ENCODE results near the gene DMAC1. TPM values are rescaled to one million over a fixed set of nuclear protein-coding genes. Genes with fewer than 3 reads are reported as not detected.

DMAC1 gene
- total RNA-seq, 1 donor from 2014 or later: 44.0 TPM

GRCh38 chr9:7819984-7820383, 20.4 kb upstream of the DMAC1 start:
- Histone ChIP-seq H3K27ac (ENCODE audit: low read depth, low read length) (no peak overlapping the region), H3K9ac (ENCODE audit: low read length) (no peak overlapping the region), H3K4me1 (ENCODE audit: insufficient read depth, low read length) (no peaks in the 10 kb centered on the region), H3K4me2 (ENCODE audit: low read length) (no peak overlapping the region), H2AFZ (ENCODE audit: low read depth, low read length) (no peak overlapping the region), H3K9me3 (ENCODE audit: insufficient read depth, low read depth, low read length) (no peaks in the 10 kb centered on the region), H3K36me3 (ENCODE audit: insufficient read depth, low read length) (no peaks in the 10 kb centered on the region), H3K4me3 (ENCODE audit: insufficient read depth, low read depth, low read length) (no peak overlapping the region), H3K27me3 (ENCODE audit: insufficient read depth, low read length) (no peaks in the 10 kb centered on the region), H3K79me2 (ENCODE audit: insufficient read depth, low read length) (no peaks in the 10 kb centered on the region), H4K20me1 (ENCODE audit: insufficient read depth, low read length) (no peaks in the 10 kb centered on the region)
- H3K9me3 Mint-ChIP-seq (ENCODE audit: unreplicated experiment): no peaks in the 10 kb centered on the region
- no peak overlapping the region for H3K4me3 Mint-ChIP-seq (ENCODE audit: unreplicated experiment)
- no peak overlapping the region for H3K27ac Mint-ChIP-seq (ENCODE audit: unreplicated experiment)
- no peaks in the 10 kb centered on the region for H3K4me1 Mint-ChIP-seq (ENCODE audit: low read depth, unreplicated experiment)
- FAIRE-seq (no peak), DNase-seq (ENCODE audit: low read depth) (no peak)
- TF ChIP-seq EZH2 (IDR thresholded peaks at IDR 0.05; ENCODE audit: insufficient read depth, low read length) (no peak), CTCF (IDR thresholded peaks at IDR 0.05; ENCODE audit: insufficient read depth, low read depth, low read length) (no peak)
- H3K27me3 Mint-ChIP-seq (ENCODE audit: low read depth, unreplicated experiment): no peaks in the 10 kb centered on the region
- no peaks in the 10 kb centered on the region for H3K36me3 Mint-ChIP-seq (ENCODE audit: low read depth, unreplicated experiment)

GRCh38 chr9:7816021-7816420, 16.4 kb upstream of the DMAC1 start:
- H4K20me1 ChIP-seq (ENCODE audit: insufficient read depth, low read length): no peaks in the 10 kb centered on the region
- Mint-ChIP-seq H3K36me3 (ENCODE audit: low read depth, unreplicated experiment) (no peaks in the 10 kb centered on the region), H3K4me3 (ENCODE audit: unreplicated experiment) (no peak overlapping the region), H3K4me1 (ENCODE audit: low read depth, unreplicated experiment) (no peaks in the 10 kb centered on the region), H3K27me3 (ENCODE audit: low read depth, unreplicated experiment) (no peaks in the 10 kb centered on the region), H3K27ac (ENCODE audit: unreplicated experiment) (no peak overlapping the region), H3K9me3 (ENCODE audit: unreplicated experiment) (no peaks in the 10 kb centered on the region)
- FAIRE-seq (no peak), DNase-seq (ENCODE audit: low read depth) (no peak)
- H3K4me1 ChIP-seq (ENCODE audit: insufficient read depth, low read length): no peaks in the 10 kb centered on the region
- no peak overlapping the region for H3K4me2 ChIP-seq (ENCODE audit: low read length)
- H3K9me3 ChIP-seq (ENCODE audit: insufficient read depth, low read depth, low read length): no peaks in the 10 kb centered on the region
- no peak overlapping the region for H3K9ac ChIP-seq (ENCODE audit: low read length)
- H3K27me3 ChIP-seq (ENCODE audit: insufficient read depth, low read length): no peaks in the 10 kb centered on the region
- H3K27ac ChIP-seq (ENCODE audit: low read depth, low read length): no peak overlapping the region
- H2AFZ ChIP-seq (ENCODE audit: low read depth, low read length): no peak overlapping the region
- no peak overlapping the region for H3K4me3 ChIP-seq (ENCODE audit: insufficient read depth, low read depth, low read length)
- TF ChIP-seq CTCF (IDR thresholded peaks at IDR 0.05; ENCODE audit: insufficient read depth, low read depth, low read length): no peak
- no peak for TF ChIP-seq EZH2 (IDR thresholded peaks at IDR 0.05; ENCODE audit: insufficient read depth, low read length)
- no peaks in the 10 kb centered on the region for H3K79me2 ChIP-seq (ENCODE audit: insufficient read depth, low read length)
- no peaks in the 10 kb centered on the region for H3K36me3 ChIP-seq (ENCODE audit: insufficient read depth, low read length)

GRCh38 chr9:7813030-7813429, 13.5 kb upstream of the DMAC1 start:
- no peak overlapping the region for H3K9ac ChIP-seq (ENCODE audit: low read length)
- no peaks in the 10 kb centered on the region for H3K27me3 ChIP-seq (ENCODE audit: insufficient read depth, low read length)
- Mint-ChIP-seq H3K36me3 (ENCODE audit: low read depth, unreplicated experiment) (no peaks in the 10 kb centered on the region), H3K9me3 (ENCODE audit: unreplicated experiment) (no peaks in the 10 kb centered on the region), H3K27ac (ENCODE audit: unreplicated experiment) (no peak overlapping the region), H3K27me3 (ENCODE audit: low read depth, unreplicated experiment) (no peaks in the 10 kb centered on the region), H3K4me1 (ENCODE audit: low read depth, unreplicated experiment) (no peaks in the 10 kb centered on the region), H3K4me3 (ENCODE audit: unreplicated experiment) (no peak overlapping the region)
- no peaks in the 10 kb centered on the region for H3K9me3 ChIP-seq (ENCODE audit: insufficient read depth, low read depth, low read length)
- H3K4me1 ChIP-seq (ENCODE audit: insufficient read depth, low read length): no peaks in the 10 kb centered on the region
- no peak for TF ChIP-seq EZH2 (IDR thresholded peaks at IDR 0.05; ENCODE audit: insufficient read depth, low read length)
- no peak for TF ChIP-seq CTCF (IDR thresholded peaks at IDR 0.05; ENCODE audit: insufficient read depth, low read depth, low read length)
- FAIRE-seq: no peak
- H4K20me1 ChIP-seq (ENCODE audit: insufficient read depth, low read length): no peaks in the 10 kb centered on the region
- no peak overlapping the region for H3K27ac ChIP-seq (ENCODE audit: low read depth, low read length)
- DNase-seq (ENCODE audit: low read depth): no peak
- H3K36me3 ChIP-seq (ENCODE audit: insufficient read depth, low read length): no peaks in the 10 kb centered on the region
- H2AFZ ChIP-seq (ENCODE audit: low read depth, low read length): no peak overlapping the region
- H3K4me2 ChIP-seq (ENCODE audit: low read length): no peak overlapping the region
- no peak overlapping the region for H3K4me3 ChIP-seq (ENCODE audit: insufficient read depth, low read depth, low read length)
- H3K79me2 ChIP-seq (ENCODE audit: insufficient read depth, low read length): no peaks in the 10 kb centered on the region
